ENCODE results near the gene EDN1.

GRCh38 chr6:12339808-12340487 lies 49.8 kb downstream of the EDN1 start:
- TF ChIP-seq CTCF (IDR thresholded peaks at IDR 0.05; ENCODE audit: insufficient read depth, low read length): no peak
- TF ChIP-seq, protein P1, sequence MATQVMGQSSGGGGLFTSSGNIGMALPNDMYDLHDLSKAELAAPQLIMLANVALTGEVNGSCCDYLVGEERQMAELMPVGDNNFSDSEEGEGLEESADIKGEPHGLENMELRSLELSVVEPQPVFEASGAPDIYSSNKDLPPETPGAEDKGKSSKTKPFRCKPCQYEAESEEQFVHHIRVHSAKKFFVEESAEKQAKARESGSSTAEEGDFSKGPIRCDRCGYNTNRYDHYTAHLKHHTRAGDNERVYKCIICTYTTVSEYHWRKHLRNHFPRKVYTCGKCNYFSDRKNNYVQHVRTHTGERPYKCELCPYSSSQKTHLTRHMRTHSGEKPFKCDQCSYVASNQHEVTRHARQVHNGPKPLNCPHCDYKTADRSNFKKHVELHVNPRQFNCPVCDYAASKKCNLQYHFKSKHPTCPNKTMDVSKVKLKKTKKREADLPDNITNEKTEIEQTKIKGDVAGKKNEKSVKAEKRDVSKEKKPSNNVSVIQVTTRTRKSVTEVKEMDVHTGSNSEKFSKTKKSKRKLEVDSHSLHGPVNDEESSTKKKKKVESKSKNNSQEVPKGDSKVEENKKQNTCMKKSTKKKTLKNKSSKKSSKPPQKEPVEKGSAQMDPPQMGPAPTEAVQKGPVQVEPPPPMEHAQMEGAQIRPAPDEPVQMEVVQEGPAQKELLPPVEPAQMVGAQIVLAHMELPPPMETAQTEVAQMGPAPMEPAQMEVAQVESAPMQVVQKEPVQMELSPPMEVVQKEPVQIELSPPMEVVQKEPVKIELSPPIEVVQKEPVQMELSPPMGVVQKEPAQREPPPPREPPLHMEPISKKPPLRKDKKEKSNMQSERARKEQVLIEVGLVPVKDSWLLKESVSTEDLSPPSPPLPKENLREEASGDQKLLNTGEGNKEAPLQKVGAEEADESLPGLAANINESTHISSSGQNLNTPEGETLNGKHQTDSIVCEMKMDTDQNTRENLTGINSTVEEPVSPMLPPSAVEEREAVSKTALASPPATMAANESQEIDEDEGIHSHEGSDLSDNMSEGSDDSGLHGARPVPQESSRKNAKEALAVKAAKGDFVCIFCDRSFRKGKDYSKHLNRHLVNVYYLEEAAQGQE (IDR thresholded peaks at IDR 0.05; ENCODE audit: insufficient replicate concordance, low read depth): no peak

Data from HL-60 (cell line).